Measurements from ENCODE around the gene AGMO.
A peak's percentile ranks its signal among the peaks of the same experiment; 100 is the strongest.

Gene AGMO

GRCh38 chr7:15389073-15389472 is 172.7 kb downstream of the AGMO start:
- Histone ChIP-seq H3K9me3 (ENCODE audit: insufficient read depth, low read length) (no peaks in the 10 kb centered on the region), H3K27ac (ENCODE audit: low read length) (no peak overlapping the region), H4K20me1 (ENCODE audit: insufficient read depth, low read length) (no peaks in the 10 kb centered on the region), H3K4me3 (ENCODE audit: low read length) (no peak overlapping the region), H3K4me2 (ENCODE audit: low read length) (no peak overlapping the region), H3K27me3 (ENCODE audit: low read depth, low read length) (no peaks in the 10 kb centered on the region), H3K36me3 (replicated peaks; ENCODE audit: low read depth, low read length) (no peaks in the 10 kb centered on the region), H3K4me1 (ENCODE audit: low read length) (peaks cover 2% of the 10 kb centered on the region), H2AFZ (ENCODE audit: low read depth, low read length) (no peak overlapping the region), H3K79me2 (ENCODE audit: low read length) (no peaks in the 10 kb centered on the region), H3K9ac (ENCODE audit: low read length) (no peak overlapping the region)
- TF ChIP-seq CTCF (IDR thresholded peaks at IDR 0.05; ENCODE audit: low read depth, low read length) (peak; percentile 11; the same call in 1 of the 2 replicates), EZH2phosphoT487 (IDR thresholded peaks at IDR 0.05; ENCODE audit: low read depth) (no peak)

DNA sequence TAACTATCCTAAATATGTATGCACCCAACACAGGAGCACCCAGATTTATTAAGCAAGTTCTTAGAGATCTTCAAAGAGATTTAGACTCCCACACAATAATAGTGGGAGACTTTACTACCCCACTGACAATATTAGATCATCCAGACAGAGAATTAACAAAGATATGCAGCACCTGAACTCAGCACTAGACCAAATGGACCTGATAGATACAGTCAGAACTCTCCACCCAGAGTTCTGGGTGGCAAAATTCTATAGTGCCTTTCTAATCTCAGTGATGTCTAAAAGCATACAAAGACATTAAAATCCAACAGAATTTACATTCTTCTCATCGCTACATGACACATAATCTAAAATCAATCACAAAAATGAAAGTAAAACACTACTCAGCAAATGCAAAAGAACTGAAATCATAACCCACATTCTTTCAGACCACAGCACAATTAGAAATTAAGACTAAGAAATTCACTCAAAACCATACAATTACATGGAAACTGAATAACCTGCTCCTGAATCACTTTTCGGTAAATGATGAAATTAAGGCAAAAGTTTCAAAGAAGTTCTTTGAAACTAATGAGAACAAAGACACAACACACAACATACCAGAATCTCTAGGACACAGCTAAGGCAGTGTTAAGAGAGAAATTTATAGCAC is 183.2 kb downstream of the AGMO start:
- no peaks in the 10 kb centered on the region for H3K9me3 ChIP-seq (ENCODE audit: insufficient read depth, low read length)
- H4K20me1 ChIP-seq (ENCODE audit: insufficient read depth, low read length), result no peaks in the 10 kb centered on the region
- H3K4me3 ChIP-seq (ENCODE audit: low read length), result no peak overlapping the region
- no peak overlapping the region for H3K4me2 ChIP-seq (ENCODE audit: low read length)
- H3K27me3 ChIP-seq (ENCODE audit: low read depth, low read length), result no peaks in the 10 kb centered on the region
- no peaks in the 10 kb centered on the region for H3K36me3 ChIP-seq (replicated peaks; ENCODE audit: low read depth, low read length)
- H3K4me1 ChIP-seq (ENCODE audit: low read length), result no peaks in the 10 kb centered on the region
- no peak overlapping the region for H3K27ac ChIP-seq (ENCODE audit: low read length)
- no peak overlapping the region for H3K9ac ChIP-seq (ENCODE audit: low read length)
- no peak for TF ChIP-seq EZH2phosphoT487 (IDR thresholded peaks at IDR 0.05; ENCODE audit: low read depth)
- no peak for TF ChIP-seq CTCF (IDR thresholded peaks at IDR 0.05; ENCODE audit: low read depth, low read length)
- H2AFZ ChIP-seq (ENCODE audit: low read depth, low read length), result no peak overlapping the region
- H3K79me2 ChIP-seq (ENCODE audit: low read length), result no peaks in the 10 kb centered on the region

- no peaks in the 10 kb centered on the region for H3K4me1 ChIP-seq (ENCODE audit: low read length)
- H3K9ac ChIP-seq (ENCODE audit: low read length), result no peak overlapping the region
- H2AFZ ChIP-seq (ENCODE audit: low read depth, low read length), result no peak overlapping the region
- no peaks in the 10 kb centered on the region for H3K9me3 ChIP-seq (ENCODE audit: insufficient read depth, low read length)
- H3K79me2 ChIP-seq (ENCODE audit: low read length), result no peaks in the 10 kb centered on the region
- H3K4me3 ChIP-seq (ENCODE audit: low read length), result no peak overlapping the region
- no peak for TF ChIP-seq CTCF (IDR thresholded peaks at IDR 0.05; ENCODE audit: low read depth, low read length)
- no peak for TF ChIP-seq EZH2phosphoT487 (IDR thresholded peaks at IDR 0.05; ENCODE audit: low read depth)
- no peak overlapping the region for H3K27ac ChIP-seq (ENCODE audit: low read length)
- no peaks in the 10 kb centered on the region for H4K20me1 ChIP-seq (ENCODE audit: insufficient read depth, low read length)
- no peak overlapping the region for H3K4me2 ChIP-seq (ENCODE audit: low read length)
- H3K36me3 ChIP-seq (replicated peaks; ENCODE audit: low read depth, low read length), result no peaks in the 10 kb centered on the region
- no peaks in the 10 kb centered on the region for H3K27me3 ChIP-seq (ENCODE audit: low read depth, low read length)
These were observed 185.2 kb downstream of the AGMO start for GRCh38 chr7:15376600-15376999.

- H3K36me3 ChIP-seq (replicated peaks; ENCODE audit: low read depth, low read length), result no peaks in the 10 kb centered on the region
- no peaks in the 10 kb centered on the region for H3K4me1 ChIP-seq (ENCODE audit: low read length)
- H3K9me3 ChIP-seq (ENCODE audit: insufficient read depth, low read length), result no peaks in the 10 kb centered on the region
- H3K4me3 ChIP-seq (ENCODE audit: low read length), result no peak overlapping the region
- H2AFZ ChIP-seq (ENCODE audit: low read depth, low read length), result no peak overlapping the region
- no peak overlapping the region for H3K9ac ChIP-seq (ENCODE audit: low read length)
- H3K4me2 ChIP-seq (ENCODE audit: low read length), result no peak overlapping the region
- H3K79me2 ChIP-seq (ENCODE audit: low read length), result no peaks in the 10 kb centered on the region
- no peaks in the 10 kb centered on the region for H3K27me3 ChIP-seq (ENCODE audit: low read depth, low read length)
- no peaks in the 10 kb centered on the region for H4K20me1 ChIP-seq (ENCODE audit: insufficient read depth, low read length)
- H3K27ac ChIP-seq (ENCODE audit: low read length), result no peak overlapping the region
- TF ChIP-seq EZH2phosphoT487 (IDR thresholded peaks at IDR 0.05; ENCODE audit: low read depth) (no peak), CTCF (IDR thresholded peaks at IDR 0.05; ENCODE audit: low read depth, low read length) (no peak)
These were observed 191.4 kb downstream of the AGMO start for GRCh38 chr7:15370441-15370840.

All from OCI-LY3 (cell line).